Natural killer cell (primary cell): ENCODE measurements around the gene ZFYVE26. TPM values are rescaled to one million over a fixed set of nuclear protein-coding genes. Genes with fewer than 3 reads are reported as not detected.

Experiments used
- ATAC-seq, 3 donors: fragments of 150-1000 bp in 2 of 3; fragments of 200-7000 bp in 1 of 3; cut with Tn5 transposase; 1 replicate in 1 of 3; 2 replicates in 2 of 3; pipeline ENCODE4 v1.10.0; 2021; ENCODE audit warnings: mild to moderate bottlenecking in 2 of 3, moderate library complexity in 2 of 3
- DNase-seq, 2 donors: peaks; one replicate each; pipeline versions ENCODE4 v3.0.0 to v3.0.0-alpha.2; 2013 to 2021; ENCODE audit warnings: mixed read lengths in 1 of 2
- H3K27ac ChIP-seq: one replicate; pipeline ENCODE4 v1.5.1; 2013; ENCODE audit warnings: mild to moderate bottlenecking, low read length
- H3K27me3 ChIP-seq: one replicate; pipeline ENCODE4 v1.6.1; 2013; ENCODE audit warnings: low read length; ENCODE audit not compliant: control insufficient read depth, insufficient read depth
- H3K36me3 ChIP-seq: one replicate; pipeline ENCODE4 v1.6.1; 2013; ENCODE audit warnings: low read length; ENCODE audit not compliant: control insufficient read depth, insufficient read depth
- H3K4me1 ChIP-seq: one replicate; pipeline ENCODE4 v1.6.1; 2013; ENCODE audit warnings: low read length; ENCODE audit not compliant: control insufficient read depth, insufficient read depth
- H3K4me3 ChIP-seq: one replicate; pipeline ENCODE4 v1.5.1; 2013; ENCODE audit warnings: low read length
- H3K9me3 ChIP-seq: one replicate; pipeline ENCODE4 v1.6.1; 2013; ENCODE audit warnings: low read length; ENCODE audit not compliant: control insufficient read depth, insufficient read depth
- H3K27ac Mint-ChIP-seq, 2 donors: one replicate each; pipeline ENCODE4 v1.8.0; 2022; ENCODE audit warnings: mild to moderate bottlenecking in 2 of 2, mixed read lengths in 2 of 2, moderate library complexity in 1 of 2
- H3K27me3 Mint-ChIP-seq, 2 donors: one replicate each; pipeline ENCODE4 v1.8.0; 2022; ENCODE audit warnings: low read depth in 2 of 2, mixed read lengths in 2 of 2
- H3K36me3 Mint-ChIP-seq: one replicate; pipeline ENCODE4 v1.8.0; 2022; ENCODE audit warnings: mixed read lengths
- H3K4me1 Mint-ChIP-seq, 2 donors: one replicate each; pipeline ENCODE4 v1.8.0; 2022; ENCODE audit warnings: mixed read lengths in 2 of 2
- H3K4me3 Mint-ChIP-seq: one replicate; pipeline ENCODE4 v1.8.0; 2022; ENCODE audit warnings: mild to moderate bottlenecking, moderate library complexity, mixed read lengths
- H3K9me3 Mint-ChIP-seq, 2 donors: one replicate each; pipeline ENCODE4 v1.8.0; 2022; ENCODE audit warnings: mixed read lengths in 2 of 2
- CTCF ChIP-seq: fragments of 200-600 bp; IDR thresholded peaks from one replicate; pipeline ENCODE4 v1.8.0; 2022; ENCODE audit warnings: antibody characterized with exemption
- WGBS: methylation state at CpG from one replicate; pipeline ENCODE4 v1.1.7; 2013; ENCODE audit warnings: missing lambda C conversion rate; ENCODE audit not compliant: insufficient coverage; 5-methylcytosine and 5-hydroxymethylcytosine counted together
- intact Hi-C: fragments of 100-400 bp; cut with micrococcal nuclease; formaldehyde crosslinking; loops from one replicate; pipeline ENCODE4 v1.14.2; 2022
- total RNA-seq, 4 donors: library from RNA; stranded (reverse); fragments of 120-200 nt in 1 of 4; gene quantifications; one replicate each; pipeline versions ENCODE4 v1.2.3 to v1.2.4, GENCODE V29; 2013 to 2022

Gene ZFYVE26
- total RNA-seq, 3 donors from 2014 or later (not counting 1 experiment from before 2014, with no cell fraction given), result 31.0 to 45.9 (median 35.5) TPM

- H3K4me1 ChIP-seq, result no peaks in the 10 kb centered on the region
- Mint-ChIP-seq H3K27ac (no peak overlapping the region), H3K36me3 (peaks cover 27% of the 10 kb centered on the region), H3K4me1 (no peaks in the 10 kb centered on the region), H3K4me3 (no peak overlapping the region), H3K27me3 (no peaks in the 10 kb centered on the region), H3K9me3 (no peaks in the 10 kb centered on the region)
- H3K4me3 ChIP-seq, result no peak overlapping the region
- no peak for TF ChIP-seq CTCF
- no peaks in the 10 kb centered on the region for H3K27me3 ChIP-seq
- DNase-seq (no peak), ATAC-seq (no peak)
- no peaks in the 10 kb centered on the region for H3K9me3 ChIP-seq
- WGBS, result 100% methylated on average over 2 of the region's 4 CpGs
- H3K27ac ChIP-seq, result no peak overlapping the region
- peaks cover 89% of the 10 kb centered on the region for H3K36me3 ChIP-seq
- intact Hi-C loops, result no loop called here
These were observed 15.6 kb downstream of the ZFYVE26 start for GRCh38 chr14:67800743-67801142.

- DNase-seq, result no peak
- H3K27me3 ChIP-seq, result no peaks in the 10 kb centered on the region
- peaks cover 85% of the 10 kb centered on the region for H3K36me3 ChIP-seq
- H3K4me1 ChIP-seq, result no peaks in the 10 kb centered on the region
- ATAC-seq, result no peak
- Mint-ChIP-seq H3K36me3 (peaks cover 16% of the 10 kb centered on the region), H3K27ac (no peak overlapping the region), H3K4me1 (no peaks in the 10 kb centered on the region), H3K9me3 (no peaks in the 10 kb centered on the region), H3K27me3 (no peaks in the 10 kb centered on the region), H3K4me3 (no peak overlapping the region)
- no peak overlapping the region for H3K4me3 ChIP-seq
- 90% methylated on average over 20 of the region's 20 CpGs for WGBS
- no peak overlapping the region for H3K27ac ChIP-seq
- no peaks in the 10 kb centered on the region for H3K9me3 ChIP-seq
- TF ChIP-seq CTCF, result no peak
- intact Hi-C loops, result no loop called here
These were observed 17.7 kb downstream of the ZFYVE26 start for GRCh38 chr14:67798731-67799130.

GRCh38 chr14:67787673-67788072, 28.7 kb downstream of the ZFYVE26 start:
- intact Hi-C loops, result no loop called here
- no CpG with 5 or more reads among the region's 1 CpG for WGBS
- no peaks in the 10 kb centered on the region for H3K27me3 Mint-ChIP-seq
- no peak for ATAC-seq
- H3K9me3 Mint-ChIP-seq, result no peaks in the 10 kb centered on the region
- H3K4me3 Mint-ChIP-seq, result no peak overlapping the region
- no peaks in the 10 kb centered on the region for H3K27me3 ChIP-seq
- H3K4me1 ChIP-seq, result no peaks in the 10 kb centered on the region
- H3K36me3 ChIP-seq, result peaks cover 90% of the 10 kb centered on the region
- H3K27ac ChIP-seq, result no peak overlapping the region
- H3K4me1 Mint-ChIP-seq, result no peaks in the 10 kb centered on the region
- no peak for TF ChIP-seq CTCF
- DNase-seq, result no peak
- peaks cover 50% of the 10 kb centered on the region for H3K36me3 Mint-ChIP-seq
- no peak overlapping the region for H3K27ac Mint-ChIP-seq
- H3K9me3 ChIP-seq, result no peaks in the 10 kb centered on the region
- no peak overlapping the region for H3K4me3 ChIP-seq
